GM12891 (cell line): ENCODE data around the gene EIF3K.
A peak's percentile ranks its signal among the peaks of the same experiment; 100 is the strongest.

Source experiments
- DNase-seq: peaks from one replicate; pipeline ENCODE4 v3.0.0; 2011; ENCODE audit warnings: low spot score; ENCODE audit not compliant: insufficient read length
- FAIRE-seq: peaks from 2 replicates; lab custom pipeline; 2011; peaks lifted over from hg19 to GRCh38; lab: Jason Lieb, UNC
- PAX5 ChIP-seq: IDR thresholded peaks from 2 replicates; pipeline ENCODE4 v1.6.1; 2011; ENCODE audit warnings: low read length, moderate library complexity, mild to moderate bottlenecking; ENCODE audit not compliant: insufficient read depth, severe bottlenecking
- POLR2A ChIP-seq: IDR thresholded peaks from 2 replicates; pipeline ENCODE4 v1.6.1; 2011; ENCODE audit warnings: low read depth, low read length, control low read depth
- POLR2AphosphoS5 ChIP-seq: IDR thresholded peaks from 2 replicates; pipeline ENCODE4 v1.6.1; 2011; ENCODE audit warnings: low read depth, low read length, control low read depth
- POU2F2 ChIP-seq: IDR thresholded peaks from 2 replicates; pipeline ENCODE4 v1.6.1; 2011; ENCODE audit warnings: low read depth, mild to moderate bottlenecking, control low read depth, low read length, moderate library complexity
- SPI1 ChIP-seq: IDR thresholded peaks from 2 replicates; pipeline ENCODE4 v1.6.1; 2011; ENCODE audit warnings: low read depth, low read length, control low read depth
- TAF1 ChIP-seq: IDR thresholded peaks from 2 replicates; pipeline ENCODE4 v1.6.1; 2011; ENCODE audit warnings: low read depth, low read length, control low read depth

Gene EIF3K

DNA sequence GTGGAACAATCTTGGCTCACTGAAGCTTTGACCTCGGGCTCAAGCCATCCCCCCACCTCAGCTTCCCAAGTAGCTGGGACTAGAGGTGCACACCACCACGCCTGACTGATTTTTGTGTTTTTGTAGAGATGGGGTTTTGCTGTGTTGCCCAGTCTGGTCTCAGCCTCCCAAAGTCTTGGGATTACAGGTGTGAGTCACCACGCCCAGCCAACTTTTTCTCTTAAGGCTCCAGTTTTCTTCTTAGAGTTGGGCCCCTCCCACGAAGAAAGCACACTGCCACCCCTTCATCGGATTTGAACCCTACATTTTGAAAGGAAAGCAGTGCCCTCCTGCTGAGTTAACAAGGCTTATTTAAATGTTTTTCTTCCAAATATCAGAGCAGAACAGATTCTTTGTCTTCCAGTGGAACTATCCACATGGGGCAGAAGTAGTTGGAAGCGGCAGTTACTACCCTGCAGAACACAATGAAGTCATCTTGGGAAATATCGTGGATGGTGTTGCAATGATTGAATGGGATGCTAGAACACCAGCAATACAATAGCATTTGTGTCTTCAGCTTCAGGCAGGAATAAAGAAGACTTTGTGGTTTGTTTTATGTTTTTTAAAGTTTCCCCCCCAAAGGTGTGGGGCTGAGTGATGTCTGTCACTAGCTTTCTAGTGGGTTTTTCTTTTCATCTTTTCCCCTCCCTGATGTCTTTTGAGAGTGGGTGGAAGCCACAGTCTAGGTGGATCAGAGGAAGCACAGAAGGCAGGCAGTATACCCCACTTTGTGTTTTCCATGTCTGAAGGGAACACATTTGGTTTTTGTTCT is 37.4 kb downstream of the EIF3K start:
- no peak for DNase-seq
- FAIRE-seq: no peak
- TF ChIP-seq PAX5 (no peak), TAF1 (no peak), POU2F2 (no peak), POLR2A (no peak), POLR2AphosphoS5 (no peak), SPI1 (no peak)

DNA sequence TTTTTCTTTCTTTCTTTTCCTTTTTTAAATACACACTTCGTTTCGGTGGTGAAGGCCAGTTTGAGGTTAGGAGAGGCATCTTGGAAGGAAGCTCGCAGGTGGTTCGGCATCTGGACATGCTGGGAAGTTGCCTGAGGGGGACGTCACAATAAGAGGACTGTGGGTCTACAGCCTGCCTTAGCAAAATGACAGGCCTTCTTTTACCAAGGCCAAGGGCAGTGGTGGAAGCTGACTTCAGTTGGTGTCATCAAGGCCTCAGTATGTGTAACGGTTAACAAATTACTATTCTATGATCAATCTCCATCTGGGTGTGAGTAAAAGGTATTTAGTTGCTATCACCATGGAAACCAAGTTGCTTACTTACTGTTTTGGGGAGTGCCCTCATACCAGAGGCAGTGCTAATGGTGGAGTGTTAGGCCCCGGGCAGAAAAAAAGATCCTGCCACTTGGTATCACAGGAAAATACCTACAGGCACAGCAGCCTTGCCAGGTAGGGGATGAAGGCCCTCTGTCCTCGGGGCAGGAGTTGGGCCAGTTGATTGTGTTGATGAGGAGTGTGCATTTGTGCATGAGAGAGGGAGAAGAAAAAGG is 38.7 kb downstream of the EIF3K start:
- TF ChIP-seq PAX5 (no peak), SPI1 (0 out of 2 replicates have a peak, but pooled peaks have one; percentile 7)
- FAIRE-seq: no peak
- DNase-seq: no peak

DNA sequence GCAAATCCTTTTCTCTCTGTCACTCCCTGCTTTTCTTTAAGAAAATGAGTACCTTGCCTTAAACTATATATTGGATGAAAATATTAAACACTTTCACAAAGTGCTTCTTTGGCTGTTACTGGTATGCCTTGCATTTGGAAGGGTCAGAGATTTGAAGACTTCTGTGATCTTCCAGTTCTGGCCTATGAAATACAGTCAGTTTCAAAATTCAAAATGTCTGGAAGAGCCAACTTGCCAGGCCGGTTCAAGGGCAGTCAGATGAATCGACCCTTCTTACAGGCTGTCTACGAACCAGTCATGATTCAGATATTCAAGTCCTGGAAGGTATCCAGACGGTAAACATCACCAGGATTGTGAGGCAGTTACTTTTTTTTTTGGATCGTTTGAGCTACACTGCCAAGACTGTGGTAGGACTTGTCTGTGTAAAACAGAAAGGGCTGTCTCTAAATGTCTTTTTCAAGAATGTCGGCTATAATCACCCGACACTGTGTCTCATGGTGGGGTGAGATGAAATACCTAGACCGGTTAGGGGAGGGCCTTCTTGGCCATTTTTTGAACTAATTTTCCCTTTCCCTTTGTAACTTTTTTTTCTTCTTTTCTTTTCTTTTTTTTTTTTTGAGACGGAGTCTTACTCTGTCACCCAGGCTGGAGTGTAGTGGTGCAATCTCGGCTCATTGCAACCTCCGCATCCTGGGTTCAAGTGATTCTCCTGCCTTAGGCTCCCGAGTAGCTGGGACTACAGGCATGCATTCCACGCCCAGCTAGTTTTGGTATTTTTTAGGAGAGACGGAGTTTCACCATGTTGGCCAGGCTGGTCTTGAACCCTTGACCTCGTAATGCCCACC is 39.7 kb downstream of the EIF3K start:
- TF ChIP-seq SPI1 (no peak), TAF1 (no peak), PAX5 (no peak), POLR2A (no peak), POLR2AphosphoS5 (no peak), POU2F2 (no peak)
- DNase-seq: no peak
- no peak for FAIRE-seq

DNA sequence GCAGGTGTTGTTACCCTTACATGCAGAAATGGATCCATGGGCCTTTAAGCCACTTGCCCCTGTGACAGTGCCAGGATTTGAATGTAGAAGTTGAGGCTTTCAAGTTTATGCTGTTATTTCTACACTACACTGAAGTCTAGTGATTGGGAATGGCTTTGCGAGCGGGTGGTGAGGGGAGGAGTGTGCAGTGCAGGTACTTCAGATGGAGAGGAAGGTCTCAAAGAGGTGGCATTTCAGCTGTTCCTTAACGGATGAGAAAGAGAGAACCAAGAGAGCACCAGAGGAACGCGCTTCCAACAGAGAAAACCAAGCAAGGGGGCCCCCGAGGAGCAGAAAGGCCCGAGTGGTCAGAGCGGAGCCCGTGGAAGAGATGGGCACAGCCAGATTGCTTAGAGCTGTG is 41.7 kb downstream of the EIF3K start:
- TF ChIP-seq TAF1 (no peak), PAX5 (no peak)
- no peak for DNase-seq
- no peak for FAIRE-seq

DNA sequence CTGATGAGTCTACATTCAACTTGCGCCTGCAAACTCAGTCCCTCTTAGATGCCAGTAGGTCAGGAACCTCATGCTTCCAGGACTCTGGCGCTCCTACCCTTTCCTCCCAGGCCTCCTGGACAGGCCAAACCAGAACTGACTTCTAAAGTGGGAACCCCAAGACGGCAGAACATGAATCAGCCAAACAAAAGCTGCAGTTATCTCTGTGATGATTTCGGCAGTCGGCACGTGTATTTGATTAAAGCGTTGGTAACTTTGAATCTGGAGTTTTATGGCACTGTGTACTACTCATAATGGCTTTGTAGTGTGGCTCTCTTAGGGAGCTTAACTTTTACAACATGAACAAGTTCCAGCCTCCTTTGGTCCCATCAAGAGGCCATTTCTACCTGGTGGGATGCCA is 42.1 kb downstream of the EIF3K start:
- TF ChIP-seq TAF1: no peak
- TF ChIP-seq POLR2A: no peak
- TF ChIP-seq POLR2AphosphoS5: no peak
- no peak for TF ChIP-seq POU2F2
- no peak for TF ChIP-seq SPI1
- no peak for TF ChIP-seq PAX5
- FAIRE-seq: no peak
- no peak for DNase-seq

DNA sequence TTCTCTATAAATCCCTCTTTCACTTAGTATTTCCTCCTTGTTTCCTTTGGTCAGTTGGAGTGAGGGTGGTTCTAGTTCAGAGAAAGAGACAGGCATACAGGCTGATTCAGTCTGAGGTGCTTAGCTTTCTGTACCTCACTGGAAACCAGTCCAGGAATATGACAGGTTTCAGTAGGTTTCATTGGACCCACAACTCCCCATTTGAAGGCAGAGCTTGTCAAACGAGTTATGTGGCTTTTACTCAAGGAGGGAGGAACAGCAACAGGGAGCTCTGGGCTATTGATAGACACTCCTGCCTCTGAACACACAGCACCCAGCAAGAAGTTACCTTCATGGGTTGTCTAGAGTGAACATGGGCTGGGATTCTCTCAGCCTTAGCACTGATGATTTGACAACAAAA is 43.0 kb downstream of the EIF3K start:
- no peak for FAIRE-seq
- DNase-seq: no peak
- no peak for TF ChIP-seq POLR2A
- TF ChIP-seq POU2F2: no peak
- TF ChIP-seq SPI1: no peak
- no peak for TF ChIP-seq POLR2AphosphoS5
- no peak for TF ChIP-seq TAF1
- no peak for TF ChIP-seq PAX5

DNA sequence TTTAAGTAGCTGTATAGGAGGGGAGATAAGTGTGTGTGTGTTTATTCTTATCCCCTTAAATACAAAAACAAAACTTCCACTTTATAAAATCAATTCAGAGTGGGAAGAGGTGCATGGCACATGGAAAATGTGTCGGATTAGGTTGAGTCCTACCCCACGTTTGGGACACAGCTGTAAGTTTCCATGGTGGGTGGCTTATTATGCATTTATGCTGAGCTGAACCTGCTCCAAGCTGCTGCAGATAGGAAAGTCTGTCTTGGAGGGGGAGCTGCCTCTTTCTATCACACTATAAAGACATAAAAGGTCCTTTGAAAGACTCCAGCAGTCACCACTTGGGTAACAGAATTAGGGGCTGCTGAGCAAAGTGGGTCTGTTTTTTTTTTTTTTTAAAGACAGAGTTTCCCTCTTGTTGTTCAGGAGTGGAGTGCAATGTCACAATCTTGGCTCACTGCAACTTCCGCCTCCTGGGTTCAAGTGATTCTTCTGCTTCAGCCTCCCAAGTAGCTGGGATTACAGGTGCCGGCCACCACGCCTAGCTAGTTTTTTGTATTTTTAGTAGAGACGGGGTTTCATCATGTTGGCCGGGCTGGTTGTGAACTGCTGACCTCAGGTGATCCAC is 43.7 kb downstream of the EIF3K start:
- DNase-seq (no peak), FAIRE-seq (no peak)

DNA sequence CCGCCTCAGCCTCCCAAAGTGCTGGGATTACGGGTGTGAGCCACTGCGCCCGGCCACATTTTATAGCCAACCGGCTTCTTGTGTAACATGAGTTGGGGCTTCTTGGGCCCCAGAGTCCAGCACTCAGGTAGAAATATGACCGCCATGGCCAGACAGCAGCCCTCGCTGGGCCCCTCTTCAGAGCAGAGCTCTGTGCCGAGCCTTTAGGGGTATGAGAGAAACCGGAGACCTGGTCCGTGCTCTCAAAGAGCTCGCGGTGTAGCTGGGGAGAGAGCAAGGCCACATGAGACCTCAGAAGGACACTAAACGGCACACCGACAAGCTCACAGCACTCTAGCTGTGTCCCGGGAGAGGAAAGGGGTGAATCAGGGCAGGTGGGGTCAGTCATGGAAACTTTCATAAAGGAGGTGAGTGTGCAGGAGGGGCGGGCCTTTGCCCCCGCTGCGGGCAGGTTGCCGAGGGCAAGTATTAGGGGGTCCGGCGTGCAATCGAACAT is 44.2 kb downstream of the EIF3K start:
- TF ChIP-seq SPI1 (no peak), POU2F2 (no peak), POLR2AphosphoS5 (no peak), TAF1 (no peak), PAX5 (no peak), POLR2A (no peak)
- DNase-seq (no peak), FAIRE-seq (no peak)

More for the DNA sequence above, 43.7 kb downstream of the EIF3K start:
- TF ChIP-seq POLR2A: no peak
- TF ChIP-seq PAX5: no peak
- no peak for TF ChIP-seq POU2F2
- TF ChIP-seq POLR2AphosphoS5: no peak
- TF ChIP-seq TAF1: no peak
- no peak for TF ChIP-seq SPI1

DNA sequence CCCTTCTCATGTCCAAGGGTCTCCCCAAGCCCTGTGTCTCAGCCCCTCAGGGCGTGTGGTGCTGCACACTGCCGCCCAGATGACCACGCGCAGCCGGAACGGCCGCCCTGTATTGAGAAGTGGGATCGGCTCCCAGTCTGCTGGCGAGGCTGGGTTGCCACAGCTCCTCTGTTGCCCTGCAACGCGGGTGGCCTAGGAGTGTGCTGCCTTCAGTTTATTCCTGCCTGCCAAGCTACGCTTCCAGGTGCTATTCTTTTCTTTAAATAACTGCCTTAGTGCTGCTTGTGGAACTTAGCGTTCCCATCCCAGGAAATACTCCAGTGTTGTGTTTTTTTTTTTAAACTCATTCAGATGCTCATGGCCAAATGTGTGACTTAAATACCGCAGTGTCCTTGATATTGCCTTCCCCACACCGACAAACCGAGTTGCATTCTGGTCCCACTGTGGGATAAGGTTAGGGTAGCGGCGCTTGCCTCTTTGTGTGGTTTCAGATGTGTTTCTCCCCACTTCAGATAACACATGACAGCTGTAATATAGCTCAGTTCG is 45.0 kb downstream of the EIF3K start:
- DNase-seq: no peak
- TF ChIP-seq POU2F2 (no peak), SPI1 (no peak), POLR2AphosphoS5 (0 out of 2 replicates have a peak, but pooled peaks have one; percentile 15), POLR2A (no peak)
- FAIRE-seq: no peak
